Measurements from ENCODE around the gene LCE1D.

- TF ChIP-seq SUZ12 (IDR thresholded peaks at IDR 0.05; ENCODE audit: extremely low read depth, insufficient read depth, insufficient read length) (no peak), ZNF274 (IDR thresholded peaks at IDR 0.05; ENCODE audit: low read depth, low read length) (no peak)
Measured at GRCh38 chr1:152817309-152817708, 20.8 kb downstream of the LCE1D start.
